OCI-LY1 (cell line): ENCODE results near the gene PDE3A.

Source experiments
- CTCF ChIP-seq: fragments of 200-600 bp; sonication (generic), shearing (Covaris generic); IDR thresholded peaks from 2 replicates; pipeline ENCODE4 v1.5.1; 2017; ENCODE audit warnings: mild to moderate bottlenecking, antibody characterized with exemption, low read length, moderate library complexity, mixed read lengths
- EZH2 ChIP-seq: fragments of 200-600 bp; sonication (generic), shearing (Covaris generic); IDR thresholded peaks from 2 replicates; pipeline ENCODE4 v1.8.0; 2017; ENCODE audit warnings: borderline replicate concordance, mixed run types, mild to moderate bottlenecking, antibody characterized with exemption, low read length, moderate library complexity, mixed read lengths

- TF ChIP-seq CTCF (no peak), EZH2 (no peak)
These were observed 31.7 kb downstream of the PDE3A start for GRCh38 chr12:20400003-20400402.
